Measurements from ENCODE around the gene THSD4.

THSD4 gene

GRCh38 chr15:71114887-71115566 lies at the start of gene THSD4:
TSS of gene THSD4 (plus strand) at chr15:71115471.
- DNase-seq (ENCODE audit: low spot score): peak; percentile 96

- DNase-seq (ENCODE audit: low spot score): no peak
Measured at GRCh38 chr15:71066983-71067382, 48.3 kb upstream of the THSD4 start.

GRCh38 chr15:71069693-71070092 lies 45.6 kb upstream of the THSD4 start:
- DNase-seq (ENCODE audit: low spot score): no peak

- DNase-seq (ENCODE audit: low spot score): no peak
Measured at GRCh38 chr15:71071529-71071928, 43.7 kb upstream of the THSD4 start.

- DNase-seq (ENCODE audit: low spot score): no peak
Measured at GRCh38 chr15:71072423-71072822, 42.8 kb upstream of the THSD4 start.

- no peak for DNase-seq (ENCODE audit: low spot score)
Measured at GRCh38 chr15:71078506-71079207, 36.6 kb upstream of the THSD4 start.

- no peak for DNase-seq (ENCODE audit: low spot score)
Measured at GRCh38 chr15:71079208-71080044, 35.8 kb upstream of the THSD4 start.

GRCh38 chr15:71080166-71080565 lies 35.1 kb upstream of the THSD4 start:
- DNase-seq (ENCODE audit: low spot score): no peak

- no peak for DNase-seq (ENCODE audit: low spot score)
Measured at GRCh38 chr15:71080705-71081104, 34.6 kb upstream of the THSD4 start.

GRCh38 chr15:71082803-71083202 lies 32.5 kb upstream of the THSD4 start:
- no peak for DNase-seq (ENCODE audit: low spot score)

- no peak for DNase-seq (ENCODE audit: low spot score)
Measured at GRCh38 chr15:71083349-71083748, 31.9 kb upstream of the THSD4 start.

- DNase-seq (ENCODE audit: low spot score): no peak
Measured at GRCh38 chr15:71084264-71084663, 31.0 kb upstream of the THSD4 start.

- no peak for DNase-seq (ENCODE audit: low spot score)
Measured at GRCh38 chr15:71085809-71086208, 29.5 kb upstream of the THSD4 start.

GRCh38 chr15:71088155-71088554 lies 27.1 kb upstream of the THSD4 start:
- no peak for DNase-seq (ENCODE audit: low spot score)

GRCh38 chr15:71088683-71089082 lies 26.6 kb upstream of the THSD4 start:
- no peak for DNase-seq (ENCODE audit: low spot score)

- DNase-seq (ENCODE audit: low spot score): no peak
Measured at GRCh38 chr15:71089801-71090200, 25.5 kb upstream of the THSD4 start.

GRCh38 chr15:71091601-71092000 lies 23.7 kb upstream of the THSD4 start:
- no peak for DNase-seq (ENCODE audit: low spot score)

- DNase-seq (ENCODE audit: low spot score): no peak
Measured at GRCh38 chr15:71092056-71092600, 23.1 kb upstream of the THSD4 start.

- DNase-seq (ENCODE audit: low spot score): no peak
Measured at GRCh38 chr15:71093054-71094024, 21.9 kb upstream of the THSD4 start.

- no peak for DNase-seq (ENCODE audit: low spot score)
Measured at GRCh38 chr15:71094137-71094536, 21.1 kb upstream of the THSD4 start.

GRCh38 chr15:71096676-71097075 lies 18.6 kb upstream of the THSD4 start:
- DNase-seq (ENCODE audit: low spot score): no peak
